Spleen (tissue), 11 donors: ENCODE data around the gene DENND1B. TPM values are rescaled to one million over a fixed set of nuclear protein-coding genes. Genes with fewer than 3 reads are reported as not detected.

Experiments
- DNase-seq: peaks from one replicate; pipeline ENCODE4 v3.0.0-alpha.2; 2020
- H3K27ac ChIP-seq, 8 donors: fragments of 200-600 bp; sonication (generic) in 7 of 8; 1 replicate in 4 of 8; 2 replicates in 4 of 8; pipeline versions ENCODE4 v1.5.0 to v1.8.0; 2016 to 2021; ENCODE audit warnings: inconsistent platforms in 4 of 8, mild to moderate bottlenecking in 4 of 8, moderate library complexity in 1 of 8
- H3K27me3 ChIP-seq, 7 donors: fragments of 200-600 bp; sonication (generic) in 6 of 7; replicated peaks in 1 of 7; 1 replicate in 4 of 7; 2 replicates in 3 of 7; pipeline versions ENCODE4 v1.5.0 to v1.8.0; 2016 to 2021; ENCODE audit warnings: inconsistent platforms in 3 of 7, mild to moderate bottlenecking in 1 of 7
- H3K36me3 ChIP-seq, 6 donors: fragments of 200-600 bp; sonication (generic) in 5 of 6; 1 replicate in 4 of 6; 2 replicates in 2 of 6; pipeline versions ENCODE4 v1.5.0 to v1.8.0; 2016 to 2021; ENCODE audit warnings: inconsistent platforms in 2 of 6
- H3K4me1 ChIP-seq, 6 donors: fragments of 200-600 bp; sonication (generic) in 5 of 6; 1 replicate in 3 of 6; 2 replicates in 3 of 6; pipeline versions ENCODE4 v1.5.0 to v1.8.0; 2016 to 2021; ENCODE audit warnings: inconsistent platforms in 3 of 6
- H3K4me3 ChIP-seq, 8 donors: fragments of 200-600 bp; sonication (generic) in 7 of 8; 1 replicate in 4 of 8; 2 replicates in 4 of 8; pipeline versions ENCODE4 v1.5.0 to v1.8.0; 2016 to 2021; ENCODE audit warnings: inconsistent platforms in 4 of 8, mild to moderate bottlenecking in 4 of 8, moderate library complexity in 2 of 8
- H3K9me3 ChIP-seq, 8 donors: fragments of 200-600 bp; sonication (generic) in 7 of 8; 1 replicate in 4 of 8; 2 replicates in 4 of 8; pipeline versions ENCODE4 v1.5.0 to v1.8.0; 2016 to 2021; ENCODE audit warnings: inconsistent platforms in 4 of 8
- POLR2A ChIP-seq, 3 donors: fragments of 450-650 bp; IDR thresholded peaks; one replicate each; pipeline ENCODE4 v1.5.1; 2017; ENCODE audit warnings: antibody characterized with exemption in 3 of 3, mild to moderate bottlenecking in 1 of 3
- POLR2AphosphoS5 ChIP-seq, 3 donors: sonication (generic); formaldehyde crosslinking; IDR thresholded peaks; one replicate each; pipeline ENCODE4 v1.5.1; 2017; ENCODE audit warnings: antibody characterized with exemption in 3 of 3
- WGBS, 5 donors: extraction: QIAGEN DNeasy Blood & Tissue Kit in 3 of 5; methylation state at CpG; one replicate each; pipeline versions ENCODE4 v1.1.5 to v1.1.7; 2013 to 2018; 5-methylcytosine and 5-hydroxymethylcytosine counted together
- intact Hi-C: fragments of 100-400 bp; cut with DNase I; formaldehyde crosslinking; loops from one replicate; pipeline ENCODE4 v1.15.0; 2023; ENCODE audit warnings: low total_unique reads
- polyA plus RNA-seq, 3 donors: library from polyadenylated mRNA; stranded (reverse); fragments of 200-250 nt; gene quantifications; one replicate each; pipeline ENCODE4 v1.2.1, GENCODE V29; 2013
- total RNA-seq, 7 donors: library from RNA; depleted of rRNA in 3 of 7; stranded (reverse); fragments of >200 nt in 3 of 7; fragmentation: NEBNext Ultra II Directional in 4 of 7; extraction: Animal tissue kit (Norgen Biotek cat#: 25700) in 4 of 7; gene quantifications; one replicate each; pipeline versions ENCODE4 v1.1.0 to v1.2.1, GENCODE V29; 2016 to 2021
- TF ChIP-seq, protein P1 (sequence below), 11 experiments: fragments of 200-600 bp in 7 of 11; fragments of 450-650 bp in 4 of 11; sonication (generic) in 4 of 11; IDR thresholded peaks in 8 of 11; conservative IDR thresholded peaks in 3 of 11; 1 replicate in 7 of 11; 2 replicates in 4 of 11; pipeline versions ENCODE4 v1.4.0 to v1.8.0; 2016 to 2021; ENCODE audit warnings: antibody characterized with exemption in 11 of 11, inconsistent platforms in 4 of 11, mild to moderate bottlenecking in 1 of 11
- donor health status: healthy with polysubstance abuse.
- donor health status: DM: no; HTN: no; CAD: no; lungs with moderate emphysema.
- donor health status: DM: no; HTN: no; CAD: no.
- donor health status: Bipolar disorder and iron deficiency.
- donor health status: healthy.
- donor health status: DM: no; HTN: no; CAD: no.
- donor health status: DM: yes; HTN: yes; CAD: no.

Gene DENND1B
- total and polyA plus RNA-seq, 10 donors, result 2.8 to 31.8 (median 19.6) TPM

DNA sequence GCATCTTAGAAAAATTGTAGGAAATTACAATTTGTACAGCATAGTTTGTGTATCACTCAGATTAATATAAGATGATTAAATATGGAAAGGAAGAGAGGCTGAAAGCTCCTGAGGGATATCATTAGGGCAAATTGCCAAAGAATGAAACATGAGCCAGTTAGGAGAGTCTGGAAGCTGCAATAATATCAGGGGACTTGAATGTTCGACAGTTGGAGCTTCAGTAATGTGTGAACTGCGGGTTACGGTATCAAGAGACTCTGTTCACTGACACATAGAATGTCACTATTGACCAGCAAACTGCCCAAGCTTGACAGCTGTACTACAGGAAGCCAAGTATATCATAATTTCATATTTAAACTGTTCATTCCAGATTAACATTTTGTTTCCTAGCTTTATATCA is 157.2 kb downstream of the DENND1B start:
- H3K4me1 ChIP-seq, result peaks cover 0 to 5% (median 0%) of the 10 kb centered on the region in 6 donors
- no peaks in the 10 kb centered on the region for H3K9me3 ChIP-seq
- peaks cover 0 to 15% (median 0%) of the 10 kb centered on the region in 6 donors for H3K36me3 ChIP-seq
- 76 to 94% (median 88%) methylated on average over 3 of the region's 3 CpGs for WGBS, 5 donors
- no peaks in the 10 kb centered on the region for H3K27me3 ChIP-seq
- DNase-seq, result no peak
- TF ChIP-seq, protein P1, sequence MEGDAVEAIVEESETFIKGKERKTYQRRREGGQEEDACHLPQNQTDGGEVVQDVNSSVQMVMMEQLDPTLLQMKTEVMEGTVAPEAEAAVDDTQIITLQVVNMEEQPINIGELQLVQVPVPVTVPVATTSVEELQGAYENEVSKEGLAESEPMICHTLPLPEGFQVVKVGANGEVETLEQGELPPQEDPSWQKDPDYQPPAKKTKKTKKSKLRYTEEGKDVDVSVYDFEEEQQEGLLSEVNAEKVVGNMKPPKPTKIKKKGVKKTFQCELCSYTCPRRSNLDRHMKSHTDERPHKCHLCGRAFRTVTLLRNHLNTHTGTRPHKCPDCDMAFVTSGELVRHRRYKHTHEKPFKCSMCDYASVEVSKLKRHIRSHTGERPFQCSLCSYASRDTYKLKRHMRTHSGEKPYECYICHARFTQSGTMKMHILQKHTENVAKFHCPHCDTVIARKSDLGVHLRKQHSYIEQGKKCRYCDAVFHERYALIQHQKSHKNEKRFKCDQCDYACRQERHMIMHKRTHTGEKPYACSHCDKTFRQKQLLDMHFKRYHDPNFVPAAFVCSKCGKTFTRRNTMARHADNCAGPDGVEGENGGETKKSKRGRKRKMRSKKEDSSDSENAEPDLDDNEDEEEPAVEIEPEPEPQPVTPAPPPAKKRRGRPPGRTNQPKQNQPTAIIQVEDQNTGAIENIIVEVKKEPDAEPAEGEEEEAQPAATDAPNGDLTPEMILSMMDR (IDR thresholded peaks at IDR 0.05 in 8 of 11, conservative IDR thresholded peaks at IDR 0.05 in 3 of 11), result no peak
- TF ChIP-seq POLR2A (IDR thresholded peaks at IDR 0.05) (no peak), POLR2AphosphoS5 (IDR thresholded peaks at IDR 0.05) (no peak)
- H3K27ac ChIP-seq, result no peak overlapping the region
- intact Hi-C loops, result loop anchor here (5.0 kb wide), 1 partner anchor 249 kb away; no protein-coding TSS in a partner anchor
- H3K4me3 ChIP-seq, result no peak overlapping the region

DNA sequence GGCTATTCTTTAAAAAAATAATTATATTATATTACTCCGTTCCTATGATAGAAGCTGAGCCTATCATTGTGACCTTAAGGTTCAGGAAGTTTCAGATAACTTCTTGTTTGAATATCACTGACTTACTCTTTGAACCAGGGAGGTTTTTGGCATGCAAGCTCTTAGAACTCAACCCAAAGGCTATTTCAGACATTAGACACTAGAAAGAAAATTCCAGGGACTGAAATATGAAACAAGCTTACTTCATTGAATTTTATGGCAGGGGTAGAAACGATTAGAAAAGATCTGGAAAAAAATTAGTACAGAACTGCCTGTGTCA is 159.6 kb downstream of the DENND1B start:
- no peak for TF ChIP-seq POLR2A (IDR thresholded peaks at IDR 0.05)
- TF ChIP-seq, protein P1 (IDR thresholded peaks at IDR 0.05 in 8 of 11, conservative IDR thresholded peaks at IDR 0.05 in 3 of 11), result no peak
- no peak for TF ChIP-seq POLR2AphosphoS5 (IDR thresholded peaks at IDR 0.05)
- Histone ChIP-seq H3K36me3 (peaks cover 0 to 15% (median 0%) of the 10 kb centered on the region in 6 donors), H3K4me1 (peaks cover 0 to 5% (median 0%) of the 10 kb centered on the region in 6 donors), H3K4me3 (no peak overlapping the region), H3K27me3 (no peaks in the 10 kb centered on the region), H3K27ac (no peak overlapping the region), H3K9me3 (no peaks in the 10 kb centered on the region)
- WGBS, 5 donors, result 77 to 91% (median 83%) methylated on average over 2 of the region's 2 CpGs
- intact Hi-C loops, result loop anchor here (5.0 kb wide), 1 partner anchor 252 kb away; no protein-coding TSS in a partner anchor
- DNase-seq, result no peak

DNA sequence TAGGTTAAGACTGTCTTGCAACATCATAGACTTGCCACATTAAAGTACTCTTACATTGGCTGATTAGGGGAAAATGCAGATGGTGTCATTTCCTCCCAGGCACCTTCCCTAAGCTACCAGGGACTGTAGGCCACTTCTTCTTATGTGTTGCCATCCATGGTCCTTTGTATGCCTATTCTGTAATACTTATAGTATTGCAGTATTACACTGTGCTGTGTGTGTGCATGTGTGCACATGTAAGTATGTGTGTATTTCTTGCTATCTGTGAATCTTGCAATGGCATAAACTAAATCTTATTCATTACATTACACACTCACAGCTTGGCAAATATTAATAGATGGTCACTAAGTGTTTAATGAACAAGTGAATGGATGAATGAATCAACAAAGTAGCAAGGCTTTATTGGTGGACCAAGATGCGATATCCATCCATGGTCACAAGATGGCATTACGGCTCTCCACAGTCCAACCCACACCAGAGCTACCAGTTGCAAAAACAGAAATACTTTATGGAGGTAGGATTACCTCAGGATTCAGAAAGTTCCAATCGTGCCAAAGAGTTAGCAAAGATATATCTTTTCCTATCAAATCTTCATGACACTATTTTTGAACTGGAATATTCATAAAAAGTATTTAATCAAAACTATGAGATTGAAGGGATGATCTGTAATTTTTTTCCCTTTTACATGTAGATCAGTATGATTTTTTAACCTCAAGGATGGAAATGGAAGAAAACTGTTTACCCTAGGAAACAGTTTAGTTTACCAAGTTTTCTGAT is 160.2 kb downstream of the DENND1B start:
- TF ChIP-seq POLR2A (IDR thresholded peaks at IDR 0.05), result no peak
- TF ChIP-seq, protein P1 (IDR thresholded peaks at IDR 0.05 in 8 of 11, conservative IDR thresholded peaks at IDR 0.05 in 3 of 11), result peak in 8 of 11 experiments; percentile 16 to 59 (median 44)
- Histone ChIP-seq H3K27me3 (no peaks in the 10 kb centered on the region), H3K4me1 (peaks cover 0 to 5% (median 0%) of the 10 kb centered on the region in 6 donors), H3K4me3 (no peak overlapping the region), H3K27ac (no peak overlapping the region), H3K9me3 (no peaks in the 10 kb centered on the region), H3K36me3 (peaks cover 0 to 15% (median 0%) of the 10 kb centered on the region in 6 donors)
- intact Hi-C loops, result loop anchor here (5.0 kb wide), 1 partner anchor 252 kb away; no protein-coding TSS in a partner anchor
- DNase-seq, result no peak
- WGBS, 5 donors, result 53 to 67% (median 58%) methylated on average over 3 of the region's 3 CpGs

DNA sequence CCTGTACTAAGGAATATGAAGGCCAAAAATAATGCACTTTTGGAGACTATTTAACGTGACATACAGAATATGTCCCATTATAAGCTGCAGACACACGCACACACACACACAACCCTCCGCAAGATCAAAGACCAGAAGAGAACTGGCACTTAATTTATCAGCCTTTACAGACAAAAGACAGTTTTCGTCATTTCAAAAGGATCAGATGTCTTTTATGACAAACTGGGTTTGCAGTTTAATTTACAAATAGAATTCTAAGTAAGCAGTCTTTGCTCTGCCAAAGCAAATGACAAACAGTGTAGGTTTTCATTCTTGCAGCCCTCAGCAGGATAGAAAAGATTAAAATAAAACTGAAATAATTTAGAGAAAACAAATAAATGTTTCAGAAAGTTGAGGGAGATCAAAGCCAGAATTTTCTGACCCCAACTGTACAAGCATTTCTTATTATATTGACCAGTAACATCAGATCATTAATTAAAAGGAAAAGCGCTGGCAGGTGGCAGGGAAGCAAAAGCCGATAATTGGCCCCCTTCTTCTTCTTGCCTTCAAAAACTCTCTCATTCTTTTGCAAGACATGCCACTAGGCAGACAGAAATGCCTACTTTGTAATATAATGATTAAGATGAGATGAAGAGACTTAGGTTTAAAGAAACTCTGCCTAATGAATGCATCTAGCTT is 169.0 kb downstream of the DENND1B start:
- no peak for DNase-seq
- TF ChIP-seq, protein P1 (IDR thresholded peaks at IDR 0.05 in 8 of 11, conservative IDR thresholded peaks at IDR 0.05 in 3 of 11), result no peak
- TF ChIP-seq POLR2AphosphoS5 (IDR thresholded peaks at IDR 0.05) (no peak), POLR2A (IDR thresholded peaks at IDR 0.05) (no peak)
- H3K4me1 ChIP-seq, result no peaks in the 10 kb centered on the region
- 91 to 96% (median 93%) methylated on average over 6 of the region's 6 CpGs for WGBS, 5 donors
- peaks cover 0 to 7% (median 0%) of the 10 kb centered on the region in 6 donors for H3K36me3 ChIP-seq
- no peaks in the 10 kb centered on the region for H3K27me3 ChIP-seq
- no peaks in the 10 kb centered on the region for H3K9me3 ChIP-seq
- H3K27ac ChIP-seq, result no peak overlapping the region
- intact Hi-C loops, result no loop called here
- H3K4me3 ChIP-seq, result no peak overlapping the region
